GM19025 (cell line): ENCODE results near the gene KRTAP10-2.
"Not testable (repeated sequence)": the region's sequence is repeated elsewhere in the genome, so short reads cannot be mapped to it uniquely, and the experiment has no call there.

Experiments used
- ATAC-seq: cut with Tn5 transposase; IDR thresholded peaks from one replicate; pipeline ENCODE4 v1.9.1; 2021; ENCODE audit warnings: mild to moderate bottlenecking, low read depth, moderate library complexity; ENCODE audit not compliant: unreplicated experiment

KRTAP10-2 gene

GRCh38 chr21:44583800-44584147 is 32.5 kb upstream of the KRTAP10-2 start:
- no peak for ATAC-seq

- ATAC-seq = no peak
Measured at GRCh38 chr21:44583089-44583799, 31.9 kb upstream of the KRTAP10-2 start.

- ATAC-seq = no peak
Measured at GRCh38 chr21:44582055-44582454, 30.8 kb upstream of the KRTAP10-2 start.

GRCh38 chr21:44581158-44581557 is 29.9 kb upstream of the KRTAP10-2 start:
- ATAC-seq = no peak

GRCh38 chr21:44580231-44580821 is 29.0 kb upstream of the KRTAP10-2 start, which contains the start of gene KRTAP10-5:
Gene KRTAP10-5 (minus strand): TSS chr21:44580604. CDS start chr21:44580578, 26 bp downstream.
- not testable (repeated sequence) for ATAC-seq

- ATAC-seq = no peak
Measured at GRCh38 chr21:44579833-44580144, 28.5 kb upstream of the KRTAP10-2 start.

GRCh38 chr21:44579056-44579832 is 27.9 kb upstream of the KRTAP10-2 start:
- ATAC-seq = no peak

- no peak for ATAC-seq
Measured at GRCh38 chr21:44578371-44579055, 27.2 kb upstream of the KRTAP10-2 start.

GRCh38 chr21:44576025-44576420 is 24.7 kb upstream of the KRTAP10-2 start:
- no peak for ATAC-seq

GRCh38 chr21:44575307-44576024 is 24.2 kb upstream of the KRTAP10-2 start:
- no peak for ATAC-seq

- no peak for ATAC-seq
Measured at GRCh38 chr21:44574457-44575306, 23.4 kb upstream of the KRTAP10-2 start.

GRCh38 chr21:44573630-44574456 is 22.5 kb upstream of the KRTAP10-2 start, which contains the start of gene KRTAP10-4:
Gene KRTAP10-4 (plus strand): TSS chr21:44573729. CDS start chr21:44573759, 30 bp downstream.
- ATAC-seq = not testable (repeated sequence)

- ATAC-seq = no peak
Measured at GRCh38 chr21:44572959-44573583, 21.8 kb upstream of the KRTAP10-2 start.

- no peak for ATAC-seq
Measured at GRCh38 chr21:44571844-44572782, 20.8 kb upstream of the KRTAP10-2 start.

- no peak for ATAC-seq
Measured at GRCh38 chr21:44571296-44571695, 20.0 kb upstream of the KRTAP10-2 start.

GRCh38 chr21:44569861-44570517 is 18.7 kb upstream of the KRTAP10-2 start:
- no peak for ATAC-seq
